ENCODE measurements around the gene LRRC36. TPM values are rescaled to one million over a fixed set of nuclear protein-coding genes. Genes with fewer than 3 reads are reported as not detected.

LRRC36 gene
- total RNA-seq, 1 experiment from 2014 or later: 0.13 TPM

GRCh38 chr16:67277999-67278772 lies 48.4 kb upstream of the LRRC36 start:
- Mint-ChIP-seq H3K27me3 (ENCODE audit: low read depth) (peaks cover 23% of the 10 kb centered on the region), H3K4me3 (peak overlapping the region; percentile 69), H3K36me3 (no peaks in the 10 kb centered on the region; the same call in 1 of the 2 replicates), H3K4me1 (peaks cover 2% of the 10 kb centered on the region; the same call in 1 of the 2 replicates), H3K9me3 (no peaks in the 10 kb centered on the region), H3K27ac (no peak overlapping the region)
- ATAC-seq (no peak), DNase-seq (ENCODE audit: low spot score) (no peak)
- ChIA-PET POLR2A (interaction anchor here (1.2 kb wide), 1 partner anchor 31 kb away, joined by 3 read pairs; the partner anchor contains the start of gene FHOD1), CTCF (interaction anchor here (0.7 to 2.3 kb wide), 18 partner anchors 9 to 265 kb away, joined by 3 to 20 read pairs (median 4); partner anchors contain the start of genes FHOD1, KCTD19, LRRC36 and TMEM208)
- TF ChIP-seq RELA (CRISPR knock-in tag; IDR thresholded peaks at IDR 0.05; ENCODE audit: borderline replicate concordance): no peak
- TF ChIP-seq TP53 (CRISPR knock-in tag; IDR thresholded peaks at IDR 0.05): no peak
- TF ChIP-seq, protein P1, sequence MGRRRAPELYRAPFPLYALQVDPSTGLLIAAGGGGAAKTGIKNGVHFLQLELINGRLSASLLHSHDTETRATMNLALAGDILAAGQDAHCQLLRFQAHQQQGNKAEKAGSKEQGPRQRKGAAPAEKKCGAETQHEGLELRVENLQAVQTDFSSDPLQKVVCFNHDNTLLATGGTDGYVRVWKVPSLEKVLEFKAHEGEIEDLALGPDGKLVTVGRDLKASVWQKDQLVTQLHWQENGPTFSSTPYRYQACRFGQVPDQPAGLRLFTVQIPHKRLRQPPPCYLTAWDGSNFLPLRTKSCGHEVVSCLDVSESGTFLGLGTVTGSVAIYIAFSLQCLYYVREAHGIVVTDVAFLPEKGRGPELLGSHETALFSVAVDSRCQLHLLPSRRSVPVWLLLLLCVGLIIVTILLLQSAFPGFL (CRISPR knock-in tag; IDR thresholded peaks at IDR 0.05; ENCODE audit: borderline replicate concordance): no peak
- no peak for TF ChIP-seq GRHL2 (CRISPR knock-in tag; IDR thresholded peaks at IDR 0.05; ENCODE audit: insufficient replicate concordance, severe bottlenecking)
- no peak for TF ChIP-seq ELF4 (CRISPR knock-in tag; IDR thresholded peaks at IDR 0.05; ENCODE audit: low read depth)
- no peak for TF ChIP-seq TEAD1 (CRISPR knock-in tag; IDR thresholded peaks at IDR 0.05)
- no peak for TF ChIP-seq ZNF671 (CRISPR knock-in tag; IDR thresholded peaks at IDR 0.05)
- TF ChIP-seq, protein P2, sequence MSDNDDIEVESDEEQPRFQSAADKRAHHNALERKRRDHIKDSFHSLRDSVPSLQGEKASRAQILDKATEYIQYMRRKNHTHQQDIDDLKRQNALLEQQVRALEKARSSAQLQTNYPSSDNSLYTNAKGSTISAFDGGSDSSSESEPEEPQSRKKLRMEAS (CRISPR knock-in tag; IDR thresholded peaks at IDR 0.05): 0 out of 2 replicates have a peak, but pooled peaks have one; percentile 28

GRCh38 chr16:67278773-67279295 lies 47.8 kb upstream of the LRRC36 start:
- H3K36me3 Mint-ChIP-seq: no peaks in the 10 kb centered on the region; the same call in 1 of the 2 replicates
- ATAC-seq: peak; percentile 69
- peaks cover 2% of the 10 kb centered on the region; the same call in 1 of the 2 replicates for H3K4me1 Mint-ChIP-seq
- no peaks in the 10 kb centered on the region for H3K9me3 Mint-ChIP-seq
- no peak overlapping the region for H3K27ac Mint-ChIP-seq
- ChIA-PET CTCF (interaction anchor here (0.9 to 2.3 kb wide), 17 partner anchors 9 to 266 kb away, joined by 3 to 20 read pairs (median 4); partner anchors contain the start of genes FHOD1, KCTD19, LRRC36 and TMEM208), POLR2A (interaction anchor here (1.2 kb wide), 1 partner anchor 32 kb away, joined by 3 read pairs; the partner anchor contains the start of gene FHOD1)
- H3K27me3 Mint-ChIP-seq (ENCODE audit: low read depth): peaks cover 23% of the 10 kb centered on the region
- TF ChIP-seq ZNF416 (CRISPR knock-in tag; IDR thresholded peaks at IDR 0.05): no peak
- TF ChIP-seq JAZF1 (CRISPR knock-in tag; IDR thresholded peaks at IDR 0.05): no peak
- TF ChIP-seq, protein P3, sequence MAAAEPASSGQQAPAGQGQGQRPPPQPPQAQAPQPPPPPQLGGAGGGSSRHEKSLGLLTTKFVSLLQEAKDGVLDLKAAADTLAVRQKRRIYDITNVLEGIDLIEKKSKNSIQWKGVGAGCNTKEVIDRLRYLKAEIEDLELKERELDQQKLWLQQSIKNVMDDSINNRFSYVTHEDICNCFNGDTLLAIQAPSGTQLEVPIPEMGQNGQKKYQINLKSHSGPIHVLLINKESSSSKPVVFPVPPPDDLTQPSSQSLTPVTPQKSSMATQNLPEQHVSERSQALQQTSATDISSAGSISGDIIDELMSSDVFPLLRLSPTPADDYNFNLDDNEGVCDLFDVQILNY (CRISPR knock-in tag; IDR thresholded peaks at IDR 0.05): no peak
- TF ChIP-seq ATF1 (CRISPR knock-in tag; IDR thresholded peaks at IDR 0.05): no peak
- TF ChIP-seq, protein P4, sequence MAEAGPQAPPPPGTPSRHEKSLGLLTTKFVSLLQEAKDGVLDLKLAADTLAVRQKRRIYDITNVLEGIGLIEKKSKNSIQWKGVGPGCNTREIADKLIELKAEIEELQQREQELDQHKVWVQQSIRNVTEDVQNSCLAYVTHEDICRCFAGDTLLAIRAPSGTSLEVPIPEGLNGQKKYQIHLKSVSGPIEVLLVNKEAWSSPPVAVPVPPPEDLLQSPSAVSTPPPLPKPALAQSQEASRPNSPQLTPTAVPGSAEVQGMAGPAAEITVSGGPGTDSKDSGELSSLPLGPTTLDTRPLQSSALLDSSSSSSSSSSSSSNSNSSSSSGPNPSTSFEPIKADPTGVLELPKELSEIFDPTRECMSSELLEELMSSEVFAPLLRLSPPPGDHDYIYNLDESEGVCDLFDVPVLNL (CRISPR knock-in tag; IDR thresholded peaks at IDR 0.05; ENCODE audit: borderline replicate concordance, low read depth): no peak
- no peak for TF ChIP-seq USF2 (CRISPR knock-in tag; IDR thresholded peaks at IDR 0.05)
- TF ChIP-seq CREB1 (CRISPR knock-in tag; IDR thresholded peaks at IDR 0.05): no peak
- TF ChIP-seq, protein P5, sequence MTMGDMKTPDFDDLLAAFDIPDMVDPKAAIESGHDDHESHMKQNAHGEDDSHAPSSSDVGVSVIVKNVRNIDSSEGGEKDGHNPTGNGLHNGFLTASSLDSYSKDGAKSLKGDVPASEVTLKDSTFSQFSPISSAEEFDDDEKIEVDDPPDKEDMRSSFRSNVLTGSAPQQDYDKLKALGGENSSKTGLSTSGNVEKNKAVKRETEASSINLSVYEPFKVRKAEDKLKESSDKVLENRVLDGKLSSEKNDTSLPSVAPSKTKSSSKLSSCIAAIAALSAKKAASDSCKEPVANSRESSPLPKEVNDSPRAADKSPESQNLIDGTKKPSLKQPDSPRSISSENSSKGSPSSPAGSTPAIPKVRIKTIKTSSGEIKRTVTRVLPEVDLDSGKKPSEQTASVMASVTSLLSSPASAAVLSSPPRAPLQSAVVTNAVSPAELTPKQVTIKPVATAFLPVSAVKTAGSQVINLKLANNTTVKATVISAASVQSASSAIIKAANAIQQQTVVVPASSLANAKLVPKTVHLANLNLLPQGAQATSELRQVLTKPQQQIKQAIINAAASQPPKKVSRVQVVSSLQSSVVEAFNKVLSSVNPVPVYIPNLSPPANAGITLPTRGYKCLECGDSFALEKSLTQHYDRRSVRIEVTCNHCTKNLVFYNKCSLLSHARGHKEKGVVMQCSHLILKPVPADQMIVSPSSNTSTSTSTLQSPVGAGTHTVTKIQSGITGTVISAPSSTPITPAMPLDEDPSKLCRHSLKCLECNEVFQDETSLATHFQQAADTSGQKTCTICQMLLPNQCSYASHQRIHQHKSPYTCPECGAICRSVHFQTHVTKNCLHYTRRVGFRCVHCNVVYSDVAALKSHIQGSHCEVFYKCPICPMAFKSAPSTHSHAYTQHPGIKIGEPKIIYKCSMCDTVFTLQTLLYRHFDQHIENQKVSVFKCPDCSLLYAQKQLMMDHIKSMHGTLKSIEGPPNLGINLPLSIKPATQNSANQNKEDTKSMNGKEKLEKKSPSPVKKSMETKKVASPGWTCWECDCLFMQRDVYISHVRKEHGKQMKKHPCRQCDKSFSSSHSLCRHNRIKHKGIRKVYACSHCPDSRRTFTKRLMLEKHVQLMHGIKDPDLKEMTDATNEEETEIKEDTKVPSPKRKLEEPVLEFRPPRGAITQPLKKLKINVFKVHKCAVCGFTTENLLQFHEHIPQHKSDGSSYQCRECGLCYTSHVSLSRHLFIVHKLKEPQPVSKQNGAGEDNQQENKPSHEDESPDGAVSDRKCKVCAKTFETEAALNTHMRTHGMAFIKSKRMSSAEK (CRISPR knock-in tag; IDR thresholded peaks at IDR 0.05; ENCODE audit: borderline replicate concordance): no peak
- TF ChIP-seq ZNF138 (CRISPR knock-in tag; conservative IDR thresholded peaks at IDR 0.05): no peak
- TF ChIP-seq ZNF232 (CRISPR knock-in tag; IDR thresholded peaks at IDR 0.05): no peak
- TF ChIP-seq TEAD1 (CRISPR knock-in tag; IDR thresholded peaks at IDR 0.05): no peak
- TF ChIP-seq, protein P6, sequence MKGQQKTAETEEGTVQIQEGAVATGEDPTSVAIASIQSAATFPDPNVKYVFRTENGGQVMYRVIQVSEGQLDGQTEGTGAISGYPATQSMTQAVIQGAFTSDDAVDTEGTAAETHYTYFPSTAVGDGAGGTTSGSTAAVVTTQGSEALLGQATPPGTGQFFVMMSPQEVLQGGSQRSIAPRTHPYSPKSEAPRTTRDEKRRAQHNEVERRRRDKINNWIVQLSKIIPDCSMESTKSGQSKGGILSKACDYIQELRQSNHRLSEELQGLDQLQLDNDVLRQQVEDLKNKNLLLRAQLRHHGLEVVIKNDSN (CRISPR knock-in tag; IDR thresholded peaks at IDR 0.05): no peak
- DNase-seq (ENCODE audit: low spot score): peak; percentile 59
- H3K4me3 Mint-ChIP-seq: peak overlapping the region; percentile 69

All from WTC11 (cell line).